HepG2 (cell line): ENCODE data around the gene LMF2. TPM values are rescaled to one million over a fixed set of nuclear protein-coding genes. Genes with fewer than 3 reads are reported as not detected.
A peak's percentile ranks its signal among the peaks of the same experiment; 100 is the strongest.

Experiments used
- ARID4A ChIP-seq: sonication (generic); formaldehyde crosslinking; IDR thresholded peaks from 2 replicates; pipeline ENCODE4 v1.5.0; 2020; ENCODE audit warnings: mild to moderate bottlenecking, missing genetic modification reagents, borderline replicate concordance
- HOXA5 ChIP-seq: sonication (generic); formaldehyde crosslinking; IDR thresholded peaks from 2 replicates; pipeline ENCODE4 v1.4.0; 2020; ENCODE audit warnings: missing genetic modification reagents
- KDM5A ChIP-seq: fragments of 200-600 bp; sonication (generic); IDR thresholded peaks from 2 replicates; pipeline ENCODE4 v1.7.0; 2018; ENCODE audit warnings: antibody characterized with exemption, mild to moderate bottlenecking, low read length, borderline replicate concordance
- KLF16 ChIP-seq, 2 experiments: sonication (generic) in 1 of 2; formaldehyde crosslinking in 1 of 2; IDR thresholded peaks; 2 replicates each; pipeline versions ENCODE4 v1.6.1 to v1.8.0; 2016 to 2023; ENCODE audit warnings: missing genetic modification reagents in 2 of 2, missing compliant biosample characterization in 1 of 2
- KMT2A ChIP-seq: sonication (generic); formaldehyde crosslinking; IDR thresholded peaks from 2 replicates; pipeline ENCODE4 v1.4.0; 2020; ENCODE audit warnings: missing genetic modification reagents
- MIER2 ChIP-seq: IDR thresholded peaks from 2 replicates; pipeline ENCODE4 v1.6.1; 2016; ENCODE audit warnings: missing biosample characterization, missing genetic modification reagents
- MIXL1 ChIP-seq: IDR thresholded peaks from 2 replicates; pipeline ENCODE4 v1.6.1; 2016
- MXD4 ChIP-seq: IDR thresholded peaks from 2 replicates; pipeline ENCODE4 v1.6.1; 2016; ENCODE audit warnings: mild to moderate bottlenecking, missing biosample characterization, missing genetic modification reagents
- NCOA2 ChIP-seq: sonication (generic); formaldehyde crosslinking; IDR thresholded peaks from 2 replicates; pipeline ENCODE4 v1.8.0; 2022; ENCODE audit warnings: inconsistent platforms
- NFIC ChIP-seq: IDR thresholded peaks from 2 replicates; pipeline ENCODE4 v1.6.1; 2012; ENCODE audit warnings: mild to moderate bottlenecking, low read length, inconsistent platforms
- SIX1 ChIP-seq: sonication (generic); formaldehyde crosslinking; IDR thresholded peaks from 2 replicates; pipeline ENCODE4 v1.4.0; 2020; ENCODE audit warnings: missing genetic modification reagents, borderline replicate concordance
- THAP11 ChIP-seq: IDR thresholded peaks from 2 replicates; pipeline ENCODE4 v1.6.1; 2016; ENCODE audit warnings: missing biosample characterization, missing genetic modification reagents
- TP53 ChIP-seq: sonication (generic); formaldehyde crosslinking; conservative IDR thresholded peaks from 2 replicates; pipeline ENCODE4 v1.4.0; 2020; ENCODE audit warnings: missing genetic modification reagents
- ZBTB26 ChIP-seq: IDR thresholded peaks from 2 replicates; pipeline ENCODE4 v1.6.1; 2016; ENCODE audit warnings: missing compliant biosample characterization, missing genetic modification reagents, borderline replicate concordance
- ZNF143 ChIP-seq: sonication (generic); formaldehyde crosslinking; IDR thresholded peaks from 2 replicates; pipeline ENCODE4 v1.4.0; 2020; ENCODE audit warnings: missing genetic modification reagents
- ZNF567 ChIP-seq: sonication (generic); formaldehyde crosslinking; IDR thresholded peaks from 2 replicates; pipeline ENCODE4 v1.8.1; 2023; ENCODE audit warnings: mild to moderate bottlenecking, missing genetic modification reagents, borderline replicate concordance
- ZNF709 ChIP-seq: sonication (generic); formaldehyde crosslinking; IDR thresholded peaks from 2 replicates; pipeline ENCODE4 v1.5.0; 2020; ENCODE audit warnings: mild to moderate bottlenecking, missing genetic modification reagents
- ZNF710 ChIP-seq: sonication (generic); formaldehyde crosslinking; IDR thresholded peaks from 2 replicates; pipeline ENCODE4 v1.5.0; 2020; ENCODE audit warnings: mild to moderate bottlenecking, missing genetic modification reagents, borderline replicate concordance
- ZNF784 ChIP-seq: sonication (generic); formaldehyde crosslinking; IDR thresholded peaks from 2 replicates; pipeline ENCODE4 v1.5.1; 2020; ENCODE audit warnings: missing genetic modification reagents, mild to moderate bottlenecking, borderline replicate concordance
- ZSCAN21 ChIP-seq: sonication (generic); formaldehyde crosslinking; IDR thresholded peaks from 2 replicates; pipeline ENCODE4 v1.8.0; 2022; ENCODE audit warnings: mild to moderate bottlenecking, missing genetic modification reagents, moderate library complexity, borderline replicate concordance
- ZSCAN29 ChIP-seq: sonication (generic); formaldehyde crosslinking; conservative IDR thresholded peaks from 2 replicates; pipeline ENCODE4 v1.4.0; 2020; ENCODE audit warnings: mild to moderate bottlenecking, missing genetic modification reagents
- polyA plus RNA-seq, 8 experiments: library from polyadenylated mRNA; depleted of rRNA in 3 of 8; stranded (reverse) in 7 of 8; unstranded in 1 of 8; fragments of >200 nt; fragmentation: Illumina TruSeq in 4 of 8; extraction: Trizol in 4 of 8; gene quantifications; 2 replicates each; pipeline versions ENCODE4 v1.2.1 to v1.2.3, GENCODE V29; 2011 to 2016; ENCODE audit warnings: low read depth in 4 of 8, missing spikeins in 1 of 8, mixed read lengths in 1 of 8; ENCODE audit not compliant: insufficient read depth in 1 of 8
- total RNA-seq, 5 experiments: library from RNA; depleted of rRNA; stranded (reverse); fragments of >200 nt; fragmentation: Illumina TruSeq; extraction: Trizol; gene quantifications; 2 replicates each; pipeline ENCODE4 v1.2.3, GENCODE V29; 2016; ENCODE audit warnings: low read depth in 1 of 5

The LMF2 gene
- total and polyA plus RNA-seq, 2 of the 13 experiments (the other 11 are each of a cell fraction or from before 2014, with no cell fraction given): 23.3 to 30.6 TPM

GRCh38 chr22:50507991-50508884 is 736 bp upstream of the LMF2 start, which contains the start of gene NCAPH2 (continued):
- 0 out of 2 replicates have a peak, but pooled peaks have one; percentile 45 for TF ChIP-seq NCOA2 (CRISPR knock-in tag)
- no peak for TF ChIP-seq TP53
- no peak for TF ChIP-seq NFIC
- TF ChIP-seq ARID4A (CRISPR knock-in tag): peak; percentile 84
- TF ChIP-seq ZSCAN21 (CRISPR knock-in tag): no peak
- TF ChIP-seq ZSCAN29 (CRISPR knock-in tag): no peak
- no peak for TF ChIP-seq ZNF567 (CRISPR knock-in tag)
- TF ChIP-seq KLF16 (CRISPR knock-in tag; IDR thresholded peaks at IDR 0.05): peak in 1 of 2 experiments; percentile 71; a peak in 2 of 4 replicates
- peak; percentile 96 for TF ChIP-seq KDM5A
- no peak for TF ChIP-seq SIX1 (CRISPR knock-in tag)
- TF ChIP-seq ZNF784: no peak
- peak; percentile 82 for TF ChIP-seq KMT2A (CRISPR knock-in tag)
- no peak for TF ChIP-seq ZNF710
- 0 out of 2 replicates have a peak, but pooled peaks have one; percentile 39 for TF ChIP-seq MIXL1 (CRISPR knock-in tag)
- TF ChIP-seq ZNF709: no peak
- peak; percentile 90 for TF ChIP-seq THAP11 (CRISPR knock-in tag)
- 0 out of 2 replicates have a peak, but pooled peaks have one; percentile 44 for TF ChIP-seq MIER2 (CRISPR knock-in tag)
- peak; percentile 49 for TF ChIP-seq ZBTB26
- TF ChIP-seq MXD4 (CRISPR knock-in tag): peak; percentile 70; the same call in 1 of the 2 replicates
- peak; percentile 31; the same call in 1 of the 2 replicates for TF ChIP-seq ZNF143 (CRISPR knock-in tag)
- TF ChIP-seq HOXA5 (CRISPR knock-in tag): no peak
